22Rv1 (cell line): ENCODE measurements around the gene TEX2.
"Not testable (repeated sequence)": the region's sequence is repeated elsewhere in the genome, so short reads cannot be mapped to it uniquely, and the experiment has no call there.

Source experiments
- H3K27ac ChIP-seq: fragments of 450-650 bp; 2 replicates; pipeline ENCODE4 v1.5.1; 2017
- CTCF ChIP-seq: fragments of 450-650 bp; IDR thresholded peaks from 2 replicates; pipeline ENCODE4 v1.5.1; 2017; ENCODE audit warnings: mild to moderate bottlenecking
- ZFX ChIP-seq: fragments of 450-650 bp; IDR thresholded peaks from 2 replicates; pipeline ENCODE4 v1.6.1; 2017; ENCODE audit warnings: antibody characterized with exemption, borderline replicate concordance

Gene TEX2

GRCh38 chr17:64186171-64187092, 76.6 kb downstream of the TEX2 start:
- H3K27ac ChIP-seq = no peak overlapping the region

DNA sequence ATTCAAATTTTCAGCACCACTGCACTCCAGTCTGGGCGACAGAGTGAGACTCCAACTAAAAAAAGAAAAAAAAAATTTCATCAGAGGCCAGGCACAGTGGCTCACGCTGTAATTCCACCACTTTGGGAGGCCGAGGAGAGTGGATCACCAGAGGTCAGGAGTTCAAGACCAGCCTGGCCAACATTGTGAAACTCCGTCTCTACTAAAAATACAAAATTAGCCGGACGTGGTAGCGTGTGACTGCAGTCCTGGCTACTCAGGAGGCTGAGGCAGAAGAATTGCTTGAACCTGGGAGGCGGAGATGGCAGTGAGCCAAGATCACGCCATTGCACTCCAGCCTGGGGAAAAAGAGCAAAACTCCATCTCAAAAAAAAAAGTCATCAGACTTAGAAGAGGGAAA, 77.5 kb downstream of the TEX2 start:
- not testable (repeated sequence) for H3K27ac ChIP-seq

More at GRCh38 chr17:64186171-64187092, 76.6 kb downstream of the TEX2 start:
- TF ChIP-seq ZFX (no peak), CTCF (no peak)

DNA sequence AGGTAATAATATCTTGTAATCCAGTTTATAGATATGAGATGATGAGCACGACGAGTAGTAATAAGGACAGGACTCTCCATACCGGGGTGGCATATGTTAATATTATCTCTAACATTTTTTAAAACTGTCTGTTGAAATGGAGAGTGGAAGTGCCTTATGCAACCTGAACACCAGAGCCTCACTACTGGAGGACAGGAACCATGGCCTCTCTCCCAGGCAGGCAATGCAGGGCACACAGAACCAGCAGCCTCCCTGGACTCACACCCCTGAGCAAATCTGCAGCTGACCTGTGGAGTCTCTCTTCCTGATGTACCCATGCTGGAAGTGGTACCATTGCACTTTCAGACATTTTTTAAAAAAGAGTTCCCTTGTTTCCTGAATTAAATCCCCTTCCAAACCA, 78.0 kb downstream of the TEX2 start:
- no peak for TF ChIP-seq CTCF
- no peak for TF ChIP-seq ZFX
- no peak overlapping the region for H3K27ac ChIP-seq

- H3K27ac ChIP-seq = no peak overlapping the region
- TF ChIP-seq ZFX (no peak), CTCF (no peak)
Measured at GRCh38 chr17:64183815-64184214, 79.2 kb downstream of the TEX2 start.

- no peak overlapping the region for H3K27ac ChIP-seq
- TF ChIP-seq CTCF (no peak), ZFX (no peak)
Measured at GRCh38 chr17:64182325-64183012, 80.6 kb downstream of the TEX2 start.

GRCh38 chr17:64180089-64181073, 82.7 kb downstream of the TEX2 start:
- H3K27ac ChIP-seq = no peak overlapping the region
- TF ChIP-seq ZFX (no peak), CTCF (no peak)

DNA sequence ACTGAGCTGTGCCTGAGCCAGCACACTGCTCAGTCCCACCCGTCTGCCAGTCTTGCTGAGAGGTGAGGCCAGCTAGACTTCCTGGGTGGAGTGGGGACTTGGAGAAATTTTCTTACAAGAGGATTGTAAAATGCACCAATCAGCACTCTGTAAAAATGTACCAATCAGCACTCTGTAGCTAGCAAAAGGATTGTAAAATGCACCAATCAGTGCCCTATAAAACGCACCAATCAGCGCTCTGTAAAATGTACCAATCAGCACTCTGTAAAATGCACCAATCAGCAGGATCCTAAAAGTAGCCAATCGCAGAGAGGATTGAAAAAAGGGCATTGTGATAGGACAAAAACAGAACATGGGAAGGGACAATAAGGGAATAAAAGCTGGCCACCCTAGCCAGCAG, 84.0 kb downstream of the TEX2 start:
- H3K27ac ChIP-seq = not testable (repeated sequence)
